ENCODE data around the gene NT5DC1.

- TF ChIP-seq, protein P1, sequence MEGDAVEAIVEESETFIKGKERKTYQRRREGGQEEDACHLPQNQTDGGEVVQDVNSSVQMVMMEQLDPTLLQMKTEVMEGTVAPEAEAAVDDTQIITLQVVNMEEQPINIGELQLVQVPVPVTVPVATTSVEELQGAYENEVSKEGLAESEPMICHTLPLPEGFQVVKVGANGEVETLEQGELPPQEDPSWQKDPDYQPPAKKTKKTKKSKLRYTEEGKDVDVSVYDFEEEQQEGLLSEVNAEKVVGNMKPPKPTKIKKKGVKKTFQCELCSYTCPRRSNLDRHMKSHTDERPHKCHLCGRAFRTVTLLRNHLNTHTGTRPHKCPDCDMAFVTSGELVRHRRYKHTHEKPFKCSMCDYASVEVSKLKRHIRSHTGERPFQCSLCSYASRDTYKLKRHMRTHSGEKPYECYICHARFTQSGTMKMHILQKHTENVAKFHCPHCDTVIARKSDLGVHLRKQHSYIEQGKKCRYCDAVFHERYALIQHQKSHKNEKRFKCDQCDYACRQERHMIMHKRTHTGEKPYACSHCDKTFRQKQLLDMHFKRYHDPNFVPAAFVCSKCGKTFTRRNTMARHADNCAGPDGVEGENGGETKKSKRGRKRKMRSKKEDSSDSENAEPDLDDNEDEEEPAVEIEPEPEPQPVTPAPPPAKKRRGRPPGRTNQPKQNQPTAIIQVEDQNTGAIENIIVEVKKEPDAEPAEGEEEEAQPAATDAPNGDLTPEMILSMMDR (conservative IDR thresholded peaks at IDR 0.05; ENCODE audit: low read depth in 2 of 2), result no peak
- TF ChIP-seq EZH2 (IDR thresholded peaks at IDR 0.05; ENCODE audit: low read depth, unreplicated experiment) (no peak), CREB1 (CRISPR knock-in tag; IDR thresholded peaks at IDR 0.05; ENCODE audit: low read depth) (no peak), POLR2AphosphoS5 (IDR thresholded peaks at IDR 0.05; ENCODE audit: low read depth) (no peak), EZH2phosphoT487 (IDR thresholded peaks at IDR 0.05; ENCODE audit: unreplicated experiment) (no peak), ZNF114 (CRISPR knock-in tag; IDR thresholded peaks at IDR 0.05) (no peak)
- TF ChIP-seq, protein P2, sequence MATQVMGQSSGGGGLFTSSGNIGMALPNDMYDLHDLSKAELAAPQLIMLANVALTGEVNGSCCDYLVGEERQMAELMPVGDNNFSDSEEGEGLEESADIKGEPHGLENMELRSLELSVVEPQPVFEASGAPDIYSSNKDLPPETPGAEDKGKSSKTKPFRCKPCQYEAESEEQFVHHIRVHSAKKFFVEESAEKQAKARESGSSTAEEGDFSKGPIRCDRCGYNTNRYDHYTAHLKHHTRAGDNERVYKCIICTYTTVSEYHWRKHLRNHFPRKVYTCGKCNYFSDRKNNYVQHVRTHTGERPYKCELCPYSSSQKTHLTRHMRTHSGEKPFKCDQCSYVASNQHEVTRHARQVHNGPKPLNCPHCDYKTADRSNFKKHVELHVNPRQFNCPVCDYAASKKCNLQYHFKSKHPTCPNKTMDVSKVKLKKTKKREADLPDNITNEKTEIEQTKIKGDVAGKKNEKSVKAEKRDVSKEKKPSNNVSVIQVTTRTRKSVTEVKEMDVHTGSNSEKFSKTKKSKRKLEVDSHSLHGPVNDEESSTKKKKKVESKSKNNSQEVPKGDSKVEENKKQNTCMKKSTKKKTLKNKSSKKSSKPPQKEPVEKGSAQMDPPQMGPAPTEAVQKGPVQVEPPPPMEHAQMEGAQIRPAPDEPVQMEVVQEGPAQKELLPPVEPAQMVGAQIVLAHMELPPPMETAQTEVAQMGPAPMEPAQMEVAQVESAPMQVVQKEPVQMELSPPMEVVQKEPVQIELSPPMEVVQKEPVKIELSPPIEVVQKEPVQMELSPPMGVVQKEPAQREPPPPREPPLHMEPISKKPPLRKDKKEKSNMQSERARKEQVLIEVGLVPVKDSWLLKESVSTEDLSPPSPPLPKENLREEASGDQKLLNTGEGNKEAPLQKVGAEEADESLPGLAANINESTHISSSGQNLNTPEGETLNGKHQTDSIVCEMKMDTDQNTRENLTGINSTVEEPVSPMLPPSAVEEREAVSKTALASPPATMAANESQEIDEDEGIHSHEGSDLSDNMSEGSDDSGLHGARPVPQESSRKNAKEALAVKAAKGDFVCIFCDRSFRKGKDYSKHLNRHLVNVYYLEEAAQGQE (IDR thresholded peaks at IDR 0.05; ENCODE audit: unreplicated experiment), result no peak
Observed at GRCh38 chr6:116256694-116257093, 156.0 kb downstream of the NT5DC1 start.

Measured in GM23338 (cell line).